A673 (cell line): Measurements from ENCODE around the gene IL36G. TPM values are rescaled to one million over a fixed set of nuclear protein-coding genes. Genes with fewer than 3 reads are reported as not detected.

Experiments used
- BruUV-seq: library from RNA; stranded (reverse); fragments of 400-500 nt; replicated peaks from 2 replicates; lab custom pipeline; 2021; lab: Mats Ljungman, UMichigan
- CTCF ChIA-PET: fragments of 300-600 bp; sonication (Branson Sonifier 250); formaldehyde crosslinking; loops from one replicate; lab custom pipeline; 2022; ENCODE audit warnings: antibody characterized with exemption; lab: Charles Lee
- POLR2A ChIA-PET: fragments of 300-600 bp; sonication (Branson Sonifier 250); formaldehyde crosslinking; loops from one replicate; lab custom pipeline; 2022; ENCODE audit warnings: antibody characterized with exemption; ENCODE audit not compliant: low non-redundant PET; lab: Charles Lee
- DNase-seq: peaks from one replicate; pipeline ENCODE4 v3.0.0-alpha.2; 2015; ENCODE audit warnings: low spot score
- H3K27ac ChIP-seq: fragments of 200-600 bp; sonication (generic); 2 replicates; pipeline ENCODE4 v1.5.1; 2016; ENCODE audit warnings: mixed run types, low read depth, mild to moderate bottlenecking, mixed read lengths, antibody characterized with exemption, low read length; ENCODE audit not compliant: poor library complexity, severe bottlenecking
- H3K27me3 ChIP-seq: fragments of 200-600 bp; sonication (generic); replicated peaks from 2 replicates; pipeline ENCODE4 v1.6.1; 2017; ENCODE audit warnings: mixed run types, low read depth, mild to moderate bottlenecking, mixed read lengths, antibody characterized with exemption, low read length; ENCODE audit not compliant: insufficient read depth, poor library complexity
- H3K36me3 ChIP-seq: fragments of 200-600 bp; sonication (generic); 2 replicates; pipeline ENCODE4 v1.6.1; 2016; ENCODE audit warnings: mixed run types, mild to moderate bottlenecking, mixed read lengths, antibody characterized with exemption, low read length; ENCODE audit not compliant: insufficient read depth, poor library complexity, severe bottlenecking
- H3K4me1 ChIP-seq: fragments of 200-600 bp; sonication (generic); 2 replicates; pipeline ENCODE4 v1.6.1; 2017; ENCODE audit warnings: mixed run types, mild to moderate bottlenecking, mixed read lengths, antibody characterized with exemption, low read length; ENCODE audit not compliant: insufficient read depth, poor library complexity, severe bottlenecking
- H3K4me3 ChIP-seq: fragments of 200-600 bp; sonication (generic); 2 replicates; pipeline ENCODE4 v1.5.1; 2016; ENCODE audit warnings: low read depth, mixed run types, mild to moderate bottlenecking, mixed read lengths, low read length; ENCODE audit not compliant: poor library complexity, severe bottlenecking
- H3K9me3 ChIP-seq: fragments of 200-600 bp; sonication (generic); 2 replicates; pipeline ENCODE4 v1.6.1; 2016; ENCODE audit warnings: mixed run types, low read depth, mild to moderate bottlenecking, mixed read lengths, antibody characterized with exemption, low read length; ENCODE audit not compliant: poor library complexity, severe bottlenecking
- CTCF ChIP-seq: fragments of 300-800, 200-600 bp; sonication (generic); conservative IDR thresholded peaks from 2 replicates; pipeline ENCODE4 v1.5.1; 2017; ENCODE audit warnings: low read depth, mild to moderate bottlenecking, antibody characterized with exemption, low read length, moderate library complexity, mixed read lengths
- EZH2 ChIP-seq: fragments of 200-600 bp; sonication (generic); IDR thresholded peaks from 2 replicates; pipeline ENCODE4 v1.6.1; 2017; ENCODE audit warnings: borderline replicate concordance, low read depth, mild to moderate bottlenecking, mixed read lengths, antibody characterized with exemption, low read length; ENCODE audit not compliant: poor library complexity, severe bottlenecking
- intact Hi-C: fragments of 100-400 bp; cut with micrococcal nuclease; formaldehyde crosslinking; loops from one replicate; pipeline ENCODE4 v1.10.0; 2022; ENCODE audit not compliant: unreplicated experiment
- total RNA-seq: library from RNA; stranded (reverse); gene quantifications from 2 replicates; pipeline ENCODE4 v1.2.3, GENCODE V29; 2021

The IL36G gene
- total RNA-seq, 1 experiment from 2014 or later = not detected

- H3K4me1 ChIP-seq = no peaks in the 10 kb centered on the region
- intact Hi-C loops = no loop called here
- peaks cover 86% of the 10 kb centered on the region for H3K27me3 ChIP-seq
- ChIA-PET POLR2A (no interaction called here), CTCF (no interaction called here)
- H3K36me3 ChIP-seq = no peaks in the 10 kb centered on the region
- no peak overlapping the region for H3K4me3 ChIP-seq
- TF ChIP-seq EZH2 (no peak), CTCF (no peak)
- H3K9me3 ChIP-seq = no peaks in the 10 kb centered on the region
- no TSS peak for BruUV-seq
- no peak overlapping the region for H3K27ac ChIP-seq
- DNase-seq = no peak
Measured at GRCh38 chr2:113025737-113026136, 47.9 kb downstream of the IL36G start.

GRCh38 chr2:113027691-113028090, 49.9 kb downstream of the IL36G start:
- H3K27me3 ChIP-seq = peaks cover 79% of the 10 kb centered on the region

GRCh38 chr2:113028112-113028511, 50.3 kb downstream of the IL36G start:
- Histone ChIP-seq H3K4me1 (no peaks in the 10 kb centered on the region), H3K36me3 (no peaks in the 10 kb centered on the region), H3K9me3 (no peaks in the 10 kb centered on the region), H3K27me3 (peaks cover 78% of the 10 kb centered on the region), H3K4me3 (no peak overlapping the region), H3K27ac (no peak overlapping the region)
- ChIA-PET POLR2A (no interaction called here), CTCF (no interaction called here)
- intact Hi-C loops = no loop called here
- TF ChIP-seq CTCF (no peak), EZH2 (no peak)
- no TSS peak for BruUV-seq
- DNase-seq = no peak

More at GRCh38 chr2:113027691-113028090, 49.9 kb downstream of the IL36G start:
- H3K9me3 ChIP-seq = no peaks in the 10 kb centered on the region
- CTCF ChIA-PET = no interaction called here
- no peaks in the 10 kb centered on the region for H3K36me3 ChIP-seq
- POLR2A ChIA-PET = no interaction called here
- intact Hi-C loops = no loop called here
- no peak for DNase-seq
- no peak for TF ChIP-seq EZH2
- TF ChIP-seq CTCF = no peak
- no peaks in the 10 kb centered on the region for H3K4me1 ChIP-seq
- BruUV-seq = no TSS peak
- no peak overlapping the region for H3K4me3 ChIP-seq
- no peak overlapping the region for H3K27ac ChIP-seq
